CD4-positive, alpha-beta T cell (primary cell): ENCODE results near the gene ZIM2. TPM values are rescaled to one million over a fixed set of nuclear protein-coding genes. Genes with fewer than 3 reads are reported as not detected.

Experiments
- ATAC-seq: fragments of 200-7000 bp; cut with Tn5 transposase; one replicate; pipeline ENCODE4 v1.10.0; 2022; ENCODE audit warnings: mild to moderate bottlenecking; ENCODE audit not compliant: poor library complexity
- CTCF ChIA-PET: fragments of 350-600 bp; sonication (Branson Sonifier 250); formaldehyde crosslinking; loops from one replicate; lab custom pipeline; 2021; ENCODE audit warnings: antibody characterized with exemption, inconsistent platforms; lab: Charles Lee
- POLR2A ChIA-PET: fragments of 350-600 bp; sonication (Branson Sonifier 250); formaldehyde crosslinking; loops from one replicate; lab custom pipeline; 2021; ENCODE audit warnings: antibody characterized with exemption, inconsistent platforms; lab: Charles Lee
- DNase-seq, 14 experiments: peaks; one replicate each; pipeline ENCODE4 v3.0.0-alpha.2; 2013 to 2020; ENCODE audit warnings: mixed read lengths in 2 of 14
- H3K27ac ChIP-seq, 2 donors: one replicate each; pipeline versions ENCODE4 v1.5.1 to v1.7.0; 2013; ENCODE audit warnings: low read length in 2 of 2, low read depth in 1 of 2, mild to moderate bottlenecking in 1 of 2
- H3K27me3 ChIP-seq, 2 experiments: 1 replicate in 1 of 2; 2 replicates in 1 of 2; pipeline versions ENCODE4 v1.6.1 to v1.7.0; 2013; ENCODE audit warnings: low read length in 2 of 2, control low read depth in 1 of 2, mild to moderate bottlenecking in 1 of 2, moderate library complexity in 1 of 2; ENCODE audit not compliant: insufficient read depth in 2 of 2, control insufficient read depth in 1 of 2
- H3K36me3 ChIP-seq: one replicate; pipeline ENCODE4 v1.6.1; 2013; ENCODE audit warnings: low read length, control low read depth; ENCODE audit not compliant: insufficient read depth
- H3K4me1 ChIP-seq: one replicate; pipeline ENCODE4 v1.6.1; 2013; ENCODE audit warnings: low read length, control low read depth; ENCODE audit not compliant: insufficient read depth
- H3K4me3 ChIP-seq: one replicate; pipeline ENCODE4 v1.5.1; 2013; ENCODE audit warnings: mild to moderate bottlenecking, low read length, moderate library complexity
- H3K9me3 ChIP-seq, 2 experiments: 1 replicate in 1 of 2; 2 replicates in 1 of 2; pipeline versions ENCODE4 v1.6.1 to v1.7.0; 2013; ENCODE audit warnings: low read length in 2 of 2, mild to moderate bottlenecking in 2 of 2, control low read depth in 1 of 2, moderate library complexity in 1 of 2; ENCODE audit not compliant: control insufficient read depth in 1 of 2, insufficient read depth in 1 of 2
- H3K27ac Mint-ChIP-seq: one replicate; pipeline ENCODE4 v1.8.0; 2020; ENCODE audit warnings: mixed read lengths
- H3K27me3 Mint-ChIP-seq: one replicate; pipeline ENCODE4 v1.8.0; 2021; ENCODE audit warnings: mixed read lengths
- H3K36me3 Mint-ChIP-seq: one replicate; pipeline ENCODE4 v1.8.0; 2021; ENCODE audit warnings: low read depth, mixed read lengths
- H3K4me1 Mint-ChIP-seq: one replicate; pipeline ENCODE4 v1.8.0; 2021; ENCODE audit warnings: low read depth, mixed read lengths
- H3K4me3 Mint-ChIP-seq: one replicate; pipeline ENCODE4 v1.8.0; 2020; ENCODE audit warnings: mild to moderate bottlenecking, mixed read lengths
- H3K9me3 Mint-ChIP-seq: one replicate; pipeline ENCODE4 v1.8.0; 2020; ENCODE audit warnings: mixed read lengths
- intact Hi-C, 2 experiments: fragments of 100-400 bp; cut with DNase I in 1 of 2; cut with micrococcal nuclease in 1 of 2; formaldehyde crosslinking; loops; one replicate each; pipeline versions ENCODE4 v1.15.1 to v1.9.0; 2023 to 2025; cut with DNase I, micrococcal nuclease
- total RNA-seq, 174 experiments: library from RNA in 2 of 174; stranded (reverse) in 2 of 174; gene quantifications; one replicate each; pipeline ENCODE4 v1.2.3 and lab custom pipeline; 2021 to 2026
- TF ChIP-seq, protein P1 (sequence below): fragments of 200-600 bp; IDR thresholded peaks from one replicate; pipeline ENCODE4 v1.8.0; 2022; ENCODE audit warnings: antibody characterized with exemption, mild to moderate bottlenecking

ZIM2 gene
- total RNA-seq, 2 experiments from 2014 or later = not detected

- Mint-ChIP-seq H3K36me3 (peaks cover 7% of the 10 kb centered on the region), H3K27ac (no peak overlapping the region), H3K4me3 (no peak overlapping the region), H3K4me1 (no peaks in the 10 kb centered on the region), H3K27me3 (no peaks in the 10 kb centered on the region), H3K9me3 (peaks cover 31% of the 10 kb centered on the region)
- Histone ChIP-seq H3K4me3 (no peak overlapping the region), H3K4me1 (no peaks in the 10 kb centered on the region), H3K36me3 (no peaks in the 10 kb centered on the region), H3K27me3 (no peaks in the 10 kb centered on the region), H3K27ac (no peak overlapping the region), H3K9me3 (peaks cover 6 to 26% of the 10 kb centered on the region in 2 experiments)
- intact Hi-C loops = no loop called here
- ChIA-PET POLR2A (no interaction called here), CTCF (interaction anchor here (0.6 kb wide), 1 partner anchor 109 kb away, joined by 3 read pairs; no protein-coding TSS in a partner anchor)
- TF ChIP-seq, protein P1, sequence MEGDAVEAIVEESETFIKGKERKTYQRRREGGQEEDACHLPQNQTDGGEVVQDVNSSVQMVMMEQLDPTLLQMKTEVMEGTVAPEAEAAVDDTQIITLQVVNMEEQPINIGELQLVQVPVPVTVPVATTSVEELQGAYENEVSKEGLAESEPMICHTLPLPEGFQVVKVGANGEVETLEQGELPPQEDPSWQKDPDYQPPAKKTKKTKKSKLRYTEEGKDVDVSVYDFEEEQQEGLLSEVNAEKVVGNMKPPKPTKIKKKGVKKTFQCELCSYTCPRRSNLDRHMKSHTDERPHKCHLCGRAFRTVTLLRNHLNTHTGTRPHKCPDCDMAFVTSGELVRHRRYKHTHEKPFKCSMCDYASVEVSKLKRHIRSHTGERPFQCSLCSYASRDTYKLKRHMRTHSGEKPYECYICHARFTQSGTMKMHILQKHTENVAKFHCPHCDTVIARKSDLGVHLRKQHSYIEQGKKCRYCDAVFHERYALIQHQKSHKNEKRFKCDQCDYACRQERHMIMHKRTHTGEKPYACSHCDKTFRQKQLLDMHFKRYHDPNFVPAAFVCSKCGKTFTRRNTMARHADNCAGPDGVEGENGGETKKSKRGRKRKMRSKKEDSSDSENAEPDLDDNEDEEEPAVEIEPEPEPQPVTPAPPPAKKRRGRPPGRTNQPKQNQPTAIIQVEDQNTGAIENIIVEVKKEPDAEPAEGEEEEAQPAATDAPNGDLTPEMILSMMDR = no peak
- no peak for ATAC-seq
- no peak for DNase-seq
These were observed 62.2 kb downstream of the ZIM2 start for GRCh38 chr19:56778351-56778750.

- POLR2A ChIA-PET = no interaction called here
- peaks cover 6% of the 10 kb centered on the region for H3K4me1 ChIP-seq
- no peak overlapping the region for H3K27ac ChIP-seq
- H3K9me3 ChIP-seq = peaks cover 23 to 36% of the 10 kb centered on the region in 2 experiments
- ATAC-seq (no peak), DNase-seq (no peak)
- H3K4me1 Mint-ChIP-seq = peaks cover 7% of the 10 kb centered on the region
- H3K4me3 Mint-ChIP-seq = no peak overlapping the region
- CTCF ChIA-PET = no interaction called here
- peaks cover 19% of the 10 kb centered on the region for H3K36me3 Mint-ChIP-seq
- peaks cover 4% of the 10 kb centered on the region for H3K27me3 Mint-ChIP-seq
- no peak overlapping the region for H3K4me3 ChIP-seq
- H3K36me3 ChIP-seq = no peaks in the 10 kb centered on the region
- TF ChIP-seq, protein P1 = no peak
- H3K9me3 Mint-ChIP-seq = peaks cover 24% of the 10 kb centered on the region
- intact Hi-C loops = no loop called here
- no peak overlapping the region for H3K27ac Mint-ChIP-seq
- no peaks in the 10 kb centered on the region for H3K27me3 ChIP-seq
These were observed 70.9 kb downstream of the ZIM2 start for GRCh38 chr19:56769650-56770049.

DNA sequence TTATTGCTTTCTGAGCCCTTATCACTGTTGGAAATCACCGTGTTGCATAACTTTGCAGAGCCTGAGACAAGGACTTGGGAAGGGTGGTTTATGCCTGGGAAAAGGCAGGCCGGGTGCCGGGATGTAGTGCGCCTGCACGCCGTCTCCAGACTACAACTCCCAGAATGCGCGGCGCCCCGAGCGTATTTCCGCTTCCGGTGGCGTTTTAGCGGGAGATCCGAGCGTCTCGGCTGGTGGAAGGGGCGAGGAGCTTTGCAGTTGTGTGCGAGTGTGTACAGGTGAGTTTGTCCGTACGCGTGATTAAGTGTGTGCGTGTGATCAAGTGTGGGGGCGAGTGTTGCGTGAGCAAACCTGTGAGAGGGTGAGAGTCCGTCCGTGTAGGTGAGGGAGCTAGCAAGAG lies 75.4 kb downstream of the ZIM2 start:
- H3K4me3 ChIP-seq = peak overlapping the region; percentile 22
- no peak overlapping the region for H3K27ac ChIP-seq
- H3K9me3 ChIP-seq = peaks cover 37 to 62% of the 10 kb centered on the region in 2 experiments
- Mint-ChIP-seq H3K9me3 (peaks cover 36% of the 10 kb centered on the region), H3K27me3 (peaks cover 5% of the 10 kb centered on the region), H3K36me3 (peaks cover 25% of the 10 kb centered on the region), H3K4me3 (peak overlapping the region; percentile 68), H3K27ac (no peak overlapping the region), H3K4me1 (peaks cover 7% of the 10 kb centered on the region)
- H3K4me1 ChIP-seq = peaks cover 6% of the 10 kb centered on the region
- POLR2A ChIA-PET = no interaction called here
- ATAC-seq (no peak), DNase-seq (no peak)
- intact Hi-C loops = no loop called here
- TF ChIP-seq, protein P1 = no peak
- no peaks in the 10 kb centered on the region for H3K27me3 ChIP-seq
- CTCF ChIA-PET = no interaction called here
- H3K36me3 ChIP-seq = no peaks in the 10 kb centered on the region
